ENCODE measurements around the gene ZNF778. TPM values are rescaled to one million over a fixed set of nuclear protein-coding genes. Genes with fewer than 3 reads are reported as not detected.

Gene ZNF778
- total and polyA plus RNA-seq, 2 of the 8 experiments (the other 6 are each of a cell fraction or from before 2014, with no cell fraction given) = 9.5 to 21.9 TPM

- peak overlapping the region; percentile 81 for H4K91ac ChIP-seq (replicated peaks; ENCODE audit: insufficient read length, low read length)
- no peaks in the 10 kb centered on the region for H3K9me3 ChIP-seq (ENCODE audit: insufficient read depth in 2 of 2, low read depth in 1 of 2, low read length in 1 of 2)
- H2BK120ac ChIP-seq (replicated peaks; ENCODE audit: low read depth, low read length) = no peak overlapping the region
- H3K56ac ChIP-seq (replicated peaks; ENCODE audit: insufficient read length, low read depth, low read length) = no peak overlapping the region
- H3K36me3 ChIP-seq (ENCODE audit: control insufficient read depth in 2 of 4, insufficient read depth in 4 of 4, low read length in 3 of 4) = no peaks in the 10 kb centered on the region
- H3K4me1 ChIP-seq (replicated peaks in 1 of 4; ENCODE audit: control insufficient read depth in 3 of 4, insufficient read depth in 4 of 4, low read length in 3 of 4) = peaks cover 0 to 12% (median 8%) of the 10 kb centered on the region in 4 experiments; a peak in 5 of 7 replicates
- no peak overlapping the region for H3K23ac ChIP-seq (ENCODE audit: insufficient read length)
- H2BK15ac ChIP-seq (ENCODE audit: low read length) = no peak overlapping the region
- H2BK5ac ChIP-seq (ENCODE audit: low read depth, low read length) = no peak overlapping the region
- 0 out of 2 replicates have a peak overlapping the region, but pooled peaks have one; percentile 0 for H2AFZ ChIP-seq (ENCODE audit: low read length)
- H3K4ac ChIP-seq (replicated peaks; ENCODE audit: insufficient read length, low read depth, low read length) = no peak overlapping the region
- H3K18ac ChIP-seq (ENCODE audit: extremely low read depth, low read length) = peak overlapping the region; percentile 60; the same call in 1 of the 2 replicates
- CTCF ChIA-PET (ENCODE audit: partially characterized antibody) = no interaction called here
- peaks cover 10% of the 10 kb centered on the region; the same call in 1 of the 2 replicates for H3K23me2 ChIP-seq (ENCODE audit: low read depth, low read length)
- H2BK12ac ChIP-seq (ENCODE audit: low read depth, low read length) = no peak overlapping the region
- FAIRE-seq (no peak), DNase-seq (ENCODE audit: low read depth in 1 of 2, low spot score in 2 of 2) (no peak)
- H3K4me2 ChIP-seq (ENCODE audit: insufficient read depth in 1 of 2, low read depth in 2 of 2, low read length in 2 of 2) = peak overlapping the region; percentile 80 to 92
- H4K8ac ChIP-seq (ENCODE audit: extremely low read depth, insufficient read depth, low read length) = no peak overlapping the region
- H4K20me1 ChIP-seq (replicated peaks in 1 of 2; ENCODE audit: control insufficient read depth in 1 of 2, insufficient read depth in 2 of 2, low read length in 2 of 2) = peaks cover 0 to 4% of the 10 kb centered on the region in 2 experiments
- peaks cover 11 to 40% (median 30%) of the 10 kb centered on the region in 4 experiments for H3K27me3 ChIP-seq (replicated peaks in 1 of 4; ENCODE audit: control insufficient read depth in 3 of 4, extremely low read depth in 1 of 4, insufficient read depth in 3 of 4, low read length in 3 of 4)
- no peak overlapping the region for H4K5ac ChIP-seq (ENCODE audit: insufficient read length, low read depth, low read length)
- no peak overlapping the region for H2AK5ac ChIP-seq (ENCODE audit: low read depth, low read length)
- no peak overlapping the region for H3K14ac ChIP-seq (ENCODE audit: insufficient read length)
- no peak overlapping the region for H3K27ac ChIP-seq (ENCODE audit: low read depth, low read length)
- H2BK20ac ChIP-seq (ENCODE audit: low read length) = no peak overlapping the region
- H3K79me1 ChIP-seq (ENCODE audit: low read depth, low read length) = no peaks in the 10 kb centered on the region
- H3K9ac ChIP-seq (replicated peaks in 1 of 4; ENCODE audit: extremely low read depth in 1 of 4, low read depth in 3 of 4, low read length in 3 of 4) = peak overlapping the region in 1 of 4 experiments; percentile 30; a peak in 2 of 7 replicates
- POLR2A ChIA-PET (ENCODE audit: partially characterized antibody) = interaction anchor here (1.0 to 1.4 kb wide), 5 partner anchors 17 to 394 kb away, joined by 3 to 4 read pairs (median 3); partner anchors contain the start of gene ZNF778
- 2% methylated on average over 23 of the region's 58 CpGs; no CpG with 5 or more reads in 1 of the 2 experiments for WGBS, 2 experiments (ENCODE audit: extremely low coverage in 1 of 2, insufficient coverage in 1 of 2, insufficient read length in 1 of 2, insufficient replicate concordance in 2 of 2, low coverage in 1 of 2, low lambda C conversion rate in 2 of 2, missing lambda C conversion rate in 1 of 2)
- no peaks in the 10 kb centered on the region for H3K79me2 ChIP-seq (ENCODE audit: control insufficient read depth in 1 of 2, insufficient read depth in 2 of 2, low read length in 2 of 2)
- H3K4me3 ChIP-seq (ENCODE audit: extremely low read depth in 1 of 4, insufficient read depth in 2 of 4, low read depth in 3 of 4, low read length in 4 of 4) = peak overlapping the region; percentile 36 to 67 (median 48)
- TF ChIP-seq SUZ12 (IDR thresholded peaks at IDR 0.05; ENCODE audit: low read length) = peak; percentile 64; the same call in 1 of the 2 replicates
- peak; percentile 65 for TF ChIP-seq EZH2 (IDR thresholded peaks at IDR 0.05; ENCODE audit: low read depth, low read length, severe bottlenecking)
- no peak for TF ChIP-seq MAFK (IDR thresholded peaks at IDR 0.05; ENCODE audit: low read depth, low read length)
- no peak for TF ChIP-seq ATF2 (IDR thresholded peaks at IDR 0.05; ENCODE audit: low read length)
- peak; percentile 55 for TF ChIP-seq RNF2 (IDR thresholded peaks at IDR 0.05; ENCODE audit: borderline replicate concordance, low read depth, low read length, missing control alignments, poor library complexity, severe bottlenecking)
- TF ChIP-seq HDAC2 (IDR thresholded peaks at IDR 0.05; ENCODE audit: borderline replicate concordance in 1 of 2, low read depth in 2 of 2, low read length in 2 of 2) = no peak
These were observed 16.6 kb upstream of the ZNF778 start for GRCh38 chr16:89200850-89201411.
